Measurements from ENCODE around the gene EIF4B.

DNA sequence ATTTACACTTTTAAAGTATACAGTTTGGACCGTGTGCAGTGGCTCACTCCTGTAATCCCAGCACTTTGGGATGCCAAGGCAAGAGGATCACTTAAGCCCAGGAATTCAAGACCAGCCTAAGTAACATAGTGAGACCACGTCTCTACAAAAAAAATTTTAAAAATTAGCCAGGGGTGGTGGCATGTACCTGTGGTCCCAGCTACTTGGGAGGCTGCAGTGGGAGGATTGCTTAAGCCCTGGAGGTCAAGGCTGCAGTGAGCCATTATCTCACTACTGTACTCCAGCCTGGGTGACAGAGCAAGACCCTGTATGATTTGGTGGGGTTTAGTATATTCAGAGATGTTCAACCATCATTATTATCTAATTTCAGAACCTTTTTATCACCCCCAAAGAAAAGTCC is 4.7 kb downstream of the EIF4B start:
- TF ChIP-seq, protein P1, sequence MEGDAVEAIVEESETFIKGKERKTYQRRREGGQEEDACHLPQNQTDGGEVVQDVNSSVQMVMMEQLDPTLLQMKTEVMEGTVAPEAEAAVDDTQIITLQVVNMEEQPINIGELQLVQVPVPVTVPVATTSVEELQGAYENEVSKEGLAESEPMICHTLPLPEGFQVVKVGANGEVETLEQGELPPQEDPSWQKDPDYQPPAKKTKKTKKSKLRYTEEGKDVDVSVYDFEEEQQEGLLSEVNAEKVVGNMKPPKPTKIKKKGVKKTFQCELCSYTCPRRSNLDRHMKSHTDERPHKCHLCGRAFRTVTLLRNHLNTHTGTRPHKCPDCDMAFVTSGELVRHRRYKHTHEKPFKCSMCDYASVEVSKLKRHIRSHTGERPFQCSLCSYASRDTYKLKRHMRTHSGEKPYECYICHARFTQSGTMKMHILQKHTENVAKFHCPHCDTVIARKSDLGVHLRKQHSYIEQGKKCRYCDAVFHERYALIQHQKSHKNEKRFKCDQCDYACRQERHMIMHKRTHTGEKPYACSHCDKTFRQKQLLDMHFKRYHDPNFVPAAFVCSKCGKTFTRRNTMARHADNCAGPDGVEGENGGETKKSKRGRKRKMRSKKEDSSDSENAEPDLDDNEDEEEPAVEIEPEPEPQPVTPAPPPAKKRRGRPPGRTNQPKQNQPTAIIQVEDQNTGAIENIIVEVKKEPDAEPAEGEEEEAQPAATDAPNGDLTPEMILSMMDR (IDR thresholded peaks at IDR 0.05), result no peak
- no peak for TF ChIP-seq EP300 (IDR thresholded peaks at IDR 0.05)
- TF ChIP-seq POLR2A (IDR thresholded peaks at IDR 0.05), result no peak
- no peak for TF ChIP-seq POLR2AphosphoS5 (IDR thresholded peaks at IDR 0.05)
